HAP-1 (cell line): ENCODE measurements around the gene DUSP10.

ENCODE experiments used
- DNase-seq, 2 experiments: peaks; one replicate each; pipeline ENCODE4 v3.0.0-alpha.2; 2016 to 2020; ENCODE audit warnings: low spot score in 2 of 2
- H3K27me3 ChIP-seq: fragments of 250-450 bp; sonication (Bioruptor Pico); 2 replicates; pipeline ENCODE4 v1.5.1; 2020; ENCODE audit warnings: low read depth, mild to moderate bottlenecking, moderate library complexity
- H3K36me3 ChIP-seq: fragments of 250-450 bp; sonication (Bioruptor Pico); replicated peaks from 2 replicates; pipeline ENCODE4 v1.5.1; 2020; ENCODE audit warnings: mild to moderate bottlenecking
- H3K4me1 ChIP-seq: fragments of 250-450 bp; sonication (Bioruptor Pico); 2 replicates; pipeline ENCODE4 v1.5.1; 2020; ENCODE audit warnings: mild to moderate bottlenecking
- H3K4me3 ChIP-seq: fragments of 250-450 bp; sonication (Bioruptor Pico); 2 replicates; pipeline ENCODE4 v1.5.1; 2020; ENCODE audit warnings: mild to moderate bottlenecking, moderate library complexity
- H3K9me3 ChIP-seq: fragments of 250-450 bp; sonication (Bioruptor Pico); 2 replicates; pipeline ENCODE4 v1.5.1; 2020; ENCODE audit warnings: mild to moderate bottlenecking, moderate library complexity
- in situ Hi-C: fragments of 300-500 bp; cut with MboI; formaldehyde crosslinking; loops from 3 replicates; pipeline ENCODE4 v1.14.3; 2020; ENCODE audit warnings: low sequenced_read_pairs, inconsistent platforms, mixed read lengths

DUSP10 gene

DNA sequence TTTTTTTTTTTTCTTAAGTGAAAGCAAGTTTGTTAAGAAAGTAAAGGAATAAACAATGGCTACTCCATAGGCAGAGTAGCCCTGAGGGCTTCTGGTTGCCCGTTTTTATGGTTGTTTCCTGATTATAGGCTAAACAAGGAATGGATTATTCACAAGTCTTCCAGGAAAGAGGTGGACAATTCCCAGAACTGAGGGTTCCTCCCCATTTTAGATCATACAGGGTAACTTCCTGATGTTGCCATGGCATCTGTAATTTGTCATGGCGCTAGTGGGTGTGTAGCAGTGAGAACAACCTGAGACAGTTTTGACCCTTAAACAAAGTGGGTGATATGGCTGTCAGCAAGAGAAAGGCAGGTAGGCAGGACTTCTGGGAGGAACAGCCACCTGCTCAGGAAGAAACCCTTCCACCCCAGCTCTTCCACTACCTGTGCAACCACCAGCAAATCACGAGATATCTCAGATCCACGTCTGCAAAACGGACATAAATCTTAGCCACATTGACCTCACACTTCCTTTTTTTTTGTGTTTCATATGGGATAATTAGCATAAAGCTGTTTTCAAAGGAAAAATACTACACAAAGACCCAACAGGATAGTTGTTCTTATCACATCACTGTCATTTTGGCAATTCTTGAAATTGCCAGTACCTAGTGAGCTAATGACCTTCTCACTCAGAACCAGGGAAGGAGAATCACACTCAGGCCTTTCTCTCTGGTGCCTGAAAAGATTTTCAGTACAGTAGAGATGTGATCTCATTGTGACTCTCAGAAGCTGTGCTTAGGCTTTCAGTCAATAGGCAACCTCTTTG is 34.8 kb upstream of the DUSP10 start:
- Histone ChIP-seq H3K27me3 (no peaks in the 10 kb centered on the region), H3K36me3 (no peaks in the 10 kb centered on the region), H3K4me3 (no peak overlapping the region), H3K4me1 (no peaks in the 10 kb centered on the region; the same call in 1 of the 2 replicates), H3K9me3 (no peaks in the 10 kb centered on the region)
- in situ Hi-C loops: no loop called here
- no peak for DNase-seq

GRCh38 chr1:221775206-221775605 is 33.3 kb upstream of the DUSP10 start:
- no peaks in the 10 kb centered on the region for H3K27me3 ChIP-seq
- in situ Hi-C loops: no loop called here

GRCh38 chr1:221774054-221774842 is 32.4 kb upstream of the DUSP10 start:
- no peak for DNase-seq
- Histone ChIP-seq H3K36me3 (no peaks in the 10 kb centered on the region), H3K4me3 (no peak overlapping the region), H3K4me1 (no peaks in the 10 kb centered on the region; the same call in 1 of the 2 replicates), H3K9me3 (no peaks in the 10 kb centered on the region), H3K27me3 (0 out of 2 replicates have a peak, but pooled peaks cover 3% of the 10 kb centered on the region)
- in situ Hi-C loops: no loop called here

More at GRCh38 chr1:221775206-221775605, 33.3 kb upstream of the DUSP10 start:
- Histone ChIP-seq H3K4me3 (no peak overlapping the region), H3K4me1 (no peaks in the 10 kb centered on the region; the same call in 1 of the 2 replicates), H3K9me3 (no peaks in the 10 kb centered on the region), H3K36me3 (no peaks in the 10 kb centered on the region)
- DNase-seq: no peak

- no peaks in the 10 kb centered on the region; the same call in 1 of the 2 replicates for H3K4me1 ChIP-seq
- H3K27me3 ChIP-seq: 0 out of 2 replicates have a peak, but pooled peaks cover 3% of the 10 kb centered on the region
- H3K9me3 ChIP-seq: no peaks in the 10 kb centered on the region
- no peak for DNase-seq
- in situ Hi-C loops: no loop called here
- H3K4me3 ChIP-seq: no peak overlapping the region
- no peaks in the 10 kb centered on the region for H3K36me3 ChIP-seq
Observed at GRCh38 chr1:221773383-221773782, 31.5 kb upstream of the DUSP10 start.

DNA sequence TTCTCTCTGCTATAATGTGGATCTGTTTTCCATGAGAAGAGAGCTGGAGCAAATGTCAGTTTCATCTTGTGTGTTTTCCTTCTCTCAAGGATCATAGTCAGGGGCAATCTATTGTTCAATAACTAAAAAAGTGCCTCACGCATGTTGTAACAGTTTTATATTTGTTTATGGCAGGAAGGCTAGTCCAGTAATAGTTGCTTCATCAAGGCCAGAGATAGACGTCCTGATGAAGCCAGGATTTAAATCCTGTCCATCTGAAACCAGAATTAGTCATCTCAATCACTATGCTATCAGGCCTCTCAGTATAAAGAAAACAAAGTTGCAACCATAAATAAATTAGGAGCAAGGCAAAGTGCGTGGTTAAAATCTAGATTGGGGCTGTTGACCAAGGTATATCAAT is 30.2 kb upstream of the DUSP10 start:
- Histone ChIP-seq H3K4me1 (no peaks in the 10 kb centered on the region; the same call in 1 of the 2 replicates), H3K27me3 (0 out of 2 replicates have a peak, but pooled peaks cover 3% of the 10 kb centered on the region), H3K36me3 (no peaks in the 10 kb centered on the region), H3K4me3 (no peak overlapping the region), H3K9me3 (no peaks in the 10 kb centered on the region; the same call in 1 of the 2 replicates)
- DNase-seq: no peak
- in situ Hi-C loops: no loop called here

DNA sequence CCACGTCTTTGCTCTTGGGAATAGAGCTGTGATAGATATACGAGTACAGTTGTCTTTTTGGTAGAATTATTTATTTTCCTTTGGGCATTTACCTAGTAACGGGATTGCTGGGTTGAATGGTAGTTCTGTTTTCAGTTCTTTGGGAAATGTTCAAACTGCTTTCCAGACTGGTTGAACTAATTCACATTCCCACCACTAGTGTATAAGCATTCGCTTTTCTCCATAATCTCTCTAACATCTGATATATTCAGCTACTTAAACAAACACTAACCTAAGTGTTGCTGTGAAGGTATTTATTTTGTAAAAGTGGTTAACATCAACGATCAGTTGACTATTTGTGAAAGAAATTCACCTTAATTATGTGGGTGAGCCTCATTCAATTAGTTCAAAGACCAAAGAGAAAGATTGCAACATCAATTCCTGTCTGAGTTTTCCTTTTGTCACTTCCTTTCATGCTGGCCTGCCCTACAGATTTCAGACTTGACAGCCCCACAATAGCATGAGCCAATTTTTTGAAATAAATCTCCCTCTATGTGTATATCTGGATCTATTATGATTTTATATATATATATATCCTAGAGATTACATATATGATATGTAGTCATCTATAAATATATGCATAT is 26.7 kb upstream of the DUSP10 start:
- no peak overlapping the region for H3K4me3 ChIP-seq
- no peak for DNase-seq

DNA sequence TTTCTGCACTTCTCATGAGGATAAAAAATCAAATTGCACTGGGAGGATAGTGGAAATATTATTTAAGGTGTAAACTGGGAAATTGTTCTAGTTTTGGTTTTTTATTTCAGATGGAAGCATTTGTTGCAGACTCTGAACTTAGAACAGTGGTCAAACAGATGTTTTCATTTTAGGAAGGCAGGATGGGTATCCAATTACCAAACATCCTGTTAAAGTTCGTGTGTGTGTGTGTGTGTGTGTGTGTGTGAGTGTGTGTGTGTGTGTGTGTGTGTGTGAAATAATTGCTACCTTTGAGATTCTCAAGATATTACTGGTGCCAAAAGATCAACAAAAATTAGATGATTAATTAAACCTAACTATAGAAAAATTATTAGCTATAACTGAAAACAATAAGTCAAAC is 24.3 kb upstream of the DUSP10 start:
- no peak overlapping the region for H3K4me3 ChIP-seq
- H3K27me3 ChIP-seq: 0 out of 2 replicates have a peak, but pooled peaks cover 3% of the 10 kb centered on the region
- DNase-seq: no peak
- no peaks in the 10 kb centered on the region for H3K36me3 ChIP-seq
- in situ Hi-C loops: no loop called here
- H3K4me1 ChIP-seq: no peaks in the 10 kb centered on the region
- H3K9me3 ChIP-seq: no peaks in the 10 kb centered on the region; the same call in 1 of the 2 replicates

More for the DNA sequence above, 26.7 kb upstream of the DUSP10 start:
- Histone ChIP-seq H3K9me3 (no peaks in the 10 kb centered on the region; the same call in 1 of the 2 replicates), H3K36me3 (no peaks in the 10 kb centered on the region), H3K27me3 (0 out of 2 replicates have a peak, but pooled peaks cover 3% of the 10 kb centered on the region), H3K4me1 (no peaks in the 10 kb centered on the region)
- in situ Hi-C loops: no loop called here

GRCh38 chr1:221765527-221765926 is 23.6 kb upstream of the DUSP10 start:
- no peaks in the 10 kb centered on the region for H3K36me3 ChIP-seq
- in situ Hi-C loops: no loop called here
- H3K4me1 ChIP-seq: no peaks in the 10 kb centered on the region
- H3K27me3 ChIP-seq: 0 out of 2 replicates have a peak, but pooled peaks cover 3% of the 10 kb centered on the region
- H3K9me3 ChIP-seq: no peaks in the 10 kb centered on the region; the same call in 1 of the 2 replicates
- H3K4me3 ChIP-seq: no peak overlapping the region
- DNase-seq: no peak

GRCh38 chr1:221762121-221762520 is 20.2 kb upstream of the DUSP10 start:
- no peaks in the 10 kb centered on the region for H3K36me3 ChIP-seq
- H3K27me3 ChIP-seq: no peaks in the 10 kb centered on the region
- H3K4me3 ChIP-seq: no peak overlapping the region
- H3K9me3 ChIP-seq: no peaks in the 10 kb centered on the region
- DNase-seq: no peak
- in situ Hi-C loops: no loop called here
- H3K4me1 ChIP-seq: no peaks in the 10 kb centered on the region

GRCh38 chr1:221761354-221762002 is 19.6 kb upstream of the DUSP10 start:
- no peak overlapping the region for H3K4me3 ChIP-seq
- in situ Hi-C loops: no loop called here

GRCh38 chr1:221760911-221761310 is 19.0 kb upstream of the DUSP10 start:
- Histone ChIP-seq H3K9me3 (no peaks in the 10 kb centered on the region), H3K4me3 (no peak overlapping the region), H3K27me3 (no peaks in the 10 kb centered on the region), H3K4me1 (no peaks in the 10 kb centered on the region), H3K36me3 (no peaks in the 10 kb centered on the region)
- in situ Hi-C loops: no loop called here
- no peak for DNase-seq

More at GRCh38 chr1:221761354-221762002, 19.6 kb upstream of the DUSP10 start:
- Histone ChIP-seq H3K4me1 (no peaks in the 10 kb centered on the region), H3K36me3 (no peaks in the 10 kb centered on the region), H3K9me3 (no peaks in the 10 kb centered on the region), H3K27me3 (no peaks in the 10 kb centered on the region)
- DNase-seq: no peak

GRCh38 chr1:221759436-221759835 is 17.5 kb upstream of the DUSP10 start:
- no peaks in the 10 kb centered on the region for H3K9me3 ChIP-seq
- in situ Hi-C loops: no loop called here
- H3K4me1 ChIP-seq: no peaks in the 10 kb centered on the region
- no peak for DNase-seq
- no peak overlapping the region for H3K4me3 ChIP-seq
- no peaks in the 10 kb centered on the region for H3K27me3 ChIP-seq
- H3K36me3 ChIP-seq: no peaks in the 10 kb centered on the region

GRCh38 chr1:221758455-221758854 is 16.6 kb upstream of the DUSP10 start:
- no peak overlapping the region for H3K4me3 ChIP-seq
- in situ Hi-C loops: no loop called here
- no peaks in the 10 kb centered on the region for H3K27me3 ChIP-seq
- H3K4me1 ChIP-seq: no peaks in the 10 kb centered on the region
- no peaks in the 10 kb centered on the region for H3K9me3 ChIP-seq
- H3K36me3 ChIP-seq: no peaks in the 10 kb centered on the region
- no peak for DNase-seq
